ENCODE measurements around the gene OXLD1. TPM values are rescaled to one million over a fixed set of nuclear protein-coding genes. Genes with fewer than 3 reads are reported as not detected.

OXLD1 gene
- total and polyA plus RNA-seq, 8 donors, result 9.4 to 57.2 (median 16.4) TPM

GRCh38 chr17:81638683-81639082 is 27.7 kb downstream of the OXLD1 start:
- FAIRE-seq, result no peak
- 62 to 70% methylated on average over 4 of the region's 4 CpGs for WGBS, 2 donors
- TF ChIP-seq CTCF (IDR thresholded peaks at IDR 0.05), result no peak
- H3K9me3 ChIP-seq, result no peaks in the 10 kb centered on the region
- peaks cover 0 to 23% (median 7%) of the 10 kb centered on the region in 3 donors for H3K4me1 ChIP-seq
- no peak overlapping the region for H3K27ac ChIP-seq
- H3K27me3 ChIP-seq, result no peaks in the 10 kb centered on the region
- H3K4me3 ChIP-seq, result no peak overlapping the region
- no peaks in the 10 kb centered on the region for H3K36me3 ChIP-seq
- DNase-seq, result no peak
- intact Hi-C loops (cut with DNase I), result no loop called here
- ATAC-seq, result no peak

- Histone ChIP-seq H3K36me3 (no peaks in the 10 kb centered on the region), H3K4me3 (peak within 1 kb of the TSS; percentile 74 to 95 (median 94)), H3K4me1 (peaks cover 0 to 23% (median 7%) of the 10 kb centered on the region in 3 donors), H3K27me3 (no peaks in the 10 kb centered on the region), H3K27ac (peak within 1 kb of the TSS; percentile 60 to 81 (median 78)), H3K9me3 (no peaks in the 10 kb centered on the region)
- ATAC-seq (peak; percentile 93 to 95 (median 93)), DNase-seq (peak; percentile 69 to 98 (median 90)), FAIRE-seq (no peak)
- TF ChIP-seq CTCF (IDR thresholded peaks at IDR 0.05), result no peak
- 0 to 1% methylated on average over 57 to 77 of the region's 77 CpGs for WGBS, 2 donors
- intact Hi-C loops (cut with DNase I), result no loop called here
These were observed 29.7 kb downstream of the OXLD1 start, which contains the start of the genes NPLOC4 and TSPAN10 for GRCh38 chr17:81636505-81637288. NPLOC4 (minus strand) TSS chr17:81637112; CDS start chr17:81636930, 182 bp downstream. TSPAN10 (plus strand) TSS chr17:81637196; CDS start chr17:81642413, 5,217 bp downstream.

GRCh38 chr17:81635973-81636504 is 30.4 kb downstream of the OXLD1 start:
- DNase-seq, result peak in 1 of 6 donors; percentile 20
- intact Hi-C loops (cut with DNase I), result no loop called here
- 18 to 24% methylated on average over 18 of the region's 18 CpGs for WGBS, 2 donors

GRCh38 chr17:81635431-81635830 is 31.0 kb downstream of the OXLD1 start:
- Histone ChIP-seq H3K27me3 (no peaks in the 10 kb centered on the region), H3K27ac (no peak overlapping the region), H3K36me3 (no peaks in the 10 kb centered on the region), H3K4me3 (peak overlapping the region in 1 of 4 donors; percentile 95), H3K9me3 (no peaks in the 10 kb centered on the region), H3K4me1 (peaks cover 0 to 23% (median 7%) of the 10 kb centered on the region in 3 donors)
- no peak for FAIRE-seq
- 79 to 82% methylated on average over 5 of the region's 5 CpGs for WGBS, 2 donors
- intact Hi-C loops (cut with DNase I), result no loop called here
- TF ChIP-seq CTCF (IDR thresholded peaks at IDR 0.05), result no peak
- no peak for ATAC-seq
- DNase-seq, result peak in 2 of 6 donors; percentile 12 to 19

More at GRCh38 chr17:81635973-81636504, 30.4 kb downstream of the OXLD1 start:
- no peak for TF ChIP-seq CTCF (IDR thresholded peaks at IDR 0.05)
- Histone ChIP-seq H3K36me3 (no peaks in the 10 kb centered on the region), H3K9me3 (no peaks in the 10 kb centered on the region), H3K27me3 (no peaks in the 10 kb centered on the region), H3K4me3 (peak overlapping the region; percentile 74 to 95 (median 94)), H3K27ac (peak overlapping the region; percentile 60 to 81 (median 78)), H3K4me1 (peaks cover 0 to 23% (median 7%) of the 10 kb centered on the region in 3 donors)
- peak; percentile 38 to 69 (median 55) for ATAC-seq
- no peak for FAIRE-seq

Data from pancreas (tissue), 10 donors.